K562 (cell line): ENCODE results near the gene ALDH1A2. TPM values are rescaled to one million over a fixed set of nuclear protein-coding genes. Genes with fewer than 3 reads are reported as not detected.
A peak's percentile ranks its signal among the peaks of the same experiment; 100 is the strongest.

ENCODE experiments used
- ASH1L ChIP-seq: fragments of 450-650 bp; IDR thresholded peaks from 2 replicates; pipeline ENCODE4 v1.6.1; 2018; ENCODE audit warnings: borderline replicate concordance, mild to moderate bottlenecking, low read depth; ENCODE audit not compliant: partially characterized antibody
- DEAF1 ChIP-seq: fragments of 450-650 bp; formaldehyde crosslinking; IDR thresholded peaks from 2 replicates; pipeline ENCODE4 v1.4.0; 2020; ENCODE audit warnings: mild to moderate bottlenecking, moderate library complexity
- DIDO1 ChIP-seq: fragments of 450-650 bp; IDR thresholded peaks from 2 replicates; pipeline ENCODE4 v1.6.1; 2016; ENCODE audit warnings: low read depth, missing biosample characterization, missing genetic modification characterization
- EGR1 ChIP-seq: fragments of 450-650 bp; conservative IDR thresholded peaks from 2 replicates; pipeline ENCODE4 v1.6.1; 2017; ENCODE audit warnings: mild to moderate bottlenecking
- ELK1 ChIP-seq: sonication (generic); formaldehyde crosslinking; IDR thresholded peaks from 2 replicates; pipeline ENCODE4 v1.8.1; 2022; ENCODE audit warnings: missing genetic modification reagents
- HLTF ChIP-seq: fragments of 450-650 bp; IDR thresholded peaks from 2 replicates; pipeline ENCODE4 v1.6.1; 2016
- MBD2 ChIP-seq: sonication (generic); IDR thresholded peaks from 2 replicates; pipeline ENCODE4 v1.6.1; 2016; ENCODE audit warnings: low read depth, borderline replicate concordance
- NCOR1 ChIP-seq: fragments of 450-650 bp; IDR thresholded peaks from 2 replicates; pipeline ENCODE4 v1.6.1; 2016; ENCODE audit warnings: mild to moderate bottlenecking, moderate library complexity
- POLR3A ChIP-seq: IDR thresholded peaks from 2 replicates; pipeline ENCODE4 v1.6.1; 2011; ENCODE audit warnings: borderline replicate concordance, mild to moderate bottlenecking, moderate library complexity; ENCODE audit not compliant: insufficient read length, insufficient read depth; ENCODE audit errors: extremely low read depth
- POU5F1 ChIP-seq: fragments of 150-350 bp; IDR thresholded peaks from 2 replicates; pipeline ENCODE4 v1.6.1; 2014; ENCODE audit warnings: borderline replicate concordance, low read length, low read depth, mild to moderate bottlenecking; ENCODE audit not compliant: partially characterized antibody
- RBM22 ChIP-seq: fragments of 200-400 bp; formaldehyde crosslinking; IDR thresholded peaks from 2 replicates; pipeline ENCODE4 v1.6.1; 2018; ENCODE audit warnings: low read length, low read depth; ENCODE audit not compliant: poor library complexity, severe bottlenecking
- RHOXF2B ChIP-seq: fragments of 250-450 bp; sonication (Bioruptor Pico); conservative IDR thresholded peaks from 2 replicates; pipeline ENCODE4 v1.5.1; 2021
- SAP30 ChIP-seq: fragments of 200-600 bp; sonication (generic); IDR thresholded peaks from 2 replicates; pipeline ENCODE4 v1.6.1; 2012; ENCODE audit warnings: borderline replicate concordance, low read depth, mild to moderate bottlenecking, moderate library complexity, low read length, control low read depth, inconsistent platforms; ENCODE audit not compliant: insufficient read depth, poor library complexity, severe bottlenecking
- SIN3A ChIP-seq, 2 experiments: fragments of 150-350 bp in 1 of 2; IDR thresholded peaks; 2 replicates each; pipeline ENCODE4 v1.6.1; 2011 to 2016; ENCODE audit warnings: borderline replicate concordance in 2 of 2, low read depth in 2 of 2, low read length in 2 of 2, mild to moderate bottlenecking in 2 of 2, moderate library complexity in 2 of 2; ENCODE audit not compliant: control insufficient read depth in 1 of 2
- SMAD1 ChIP-seq: fragments of 150-350 bp; IDR thresholded peaks from 2 replicates; pipeline ENCODE4 v1.6.1; 2014; ENCODE audit warnings: low read length, low read depth; ENCODE audit not compliant: partially characterized antibody
- TEAD2 ChIP-seq: fragments of 450-650 bp; IDR thresholded peaks from 2 replicates; pipeline ENCODE4 v1.6.1; 2016; ENCODE audit warnings: missing genetic modification characterization, control low read depth, missing compliant biosample characterization
- ZNF174 ChIP-seq: fragments of 250-450 bp; sonication (Bioruptor Pico); IDR thresholded peaks from 2 replicates; pipeline ENCODE4 v1.4.0; 2020; ENCODE audit warnings: mild to moderate bottlenecking
- ZNF212 ChIP-seq: fragments of 450-650 bp; formaldehyde crosslinking; IDR thresholded peaks from 2 replicates; pipeline ENCODE4 v1.4.0; 2020; ENCODE audit warnings: mild to moderate bottlenecking
- ZNF232 ChIP-seq: sonication (generic); formaldehyde crosslinking; IDR thresholded peaks from 2 replicates; pipeline ENCODE4 v1.8.0; 2022; ENCODE audit warnings: mild to moderate bottlenecking, missing genetic modification reagents
- ZNF717 ChIP-seq: fragments of 250-450 bp; sonication (Bioruptor Pico); IDR thresholded peaks from 2 replicates; pipeline ENCODE4 v1.5.0; 2021
- ZSCAN29 ChIP-seq: fragments of 450-650 bp; IDR thresholded peaks from 2 replicates; pipeline ENCODE4 v1.6.1; 2017
- polyA plus RNA-seq, 8 experiments: library from polyadenylated mRNA; depleted of rRNA in 4 of 8; stranded (reverse) in 5 of 8; unstranded in 3 of 8; fragments of >200 nt; fragmentation: Nextera tagmentation in 2 of 8; fragmentation: Illumina TruSeq in 1 of 8; extraction: Ambion mirVana in 2 of 8; extraction: Trizol in 1 of 8; gene quantifications; 2 replicates each; pipeline versions ENCODE4 v1.2.1 to v1.2.3, GENCODE V29; 2011 to 2014; ENCODE audit warnings: inconsistent platforms in 1 of 8, missing spikeins in 1 of 8
- total RNA-seq, 7 experiments: library from RNA; depleted of rRNA in 6 of 7; stranded (reverse); fragments of >200 nt in 6 of 7; fragmentation: Illumina TruSeq in 2 of 7; extraction: Trizol in 2 of 7; gene quantifications; 2 replicates each; pipeline versions ENCODE4 v1.2.1 to v1.2.3, GENCODE V29; 2011 to 2021; ENCODE audit warnings: low replicate concordance in 1 of 7
- TF ChIP-seq, protein P1 (sequence below), 2 experiments: fragments of 450-650 bp in 1 of 2; sonication (generic) in 1 of 2; formaldehyde crosslinking in 1 of 2; IDR thresholded peaks in 1 of 2; conservative IDR thresholded peaks in 1 of 2; 2 replicates each; pipeline versions ENCODE4 v1.6.1 to v1.8.1; 2016 to 2023; ENCODE audit warnings: mild to moderate bottlenecking in 2 of 2, moderate library complexity in 2 of 2, inconsistent platforms in 1 of 2, missing genetic modification reagents in 1 of 2
- TF ChIP-seq, protein P2 (sequence below), 2 experiments: fragments of 450-650 bp in 1 of 2; sonication (generic) in 1 of 2; formaldehyde crosslinking; conservative IDR thresholded peaks; 2 replicates each; pipeline versions ENCODE4 v1.4.0 to v1.8.1; 2020 to 2022; ENCODE audit warnings: mild to moderate bottlenecking in 1 of 2, missing genetic modification reagents in 1 of 2

Gene ALDH1A2
- total and polyA plus RNA-seq, 9 of the 15 experiments (the other 6 are each of a cell fraction or from before 2014, with no cell fraction given), result 115 to 393 (median 333) TPM

DNA sequence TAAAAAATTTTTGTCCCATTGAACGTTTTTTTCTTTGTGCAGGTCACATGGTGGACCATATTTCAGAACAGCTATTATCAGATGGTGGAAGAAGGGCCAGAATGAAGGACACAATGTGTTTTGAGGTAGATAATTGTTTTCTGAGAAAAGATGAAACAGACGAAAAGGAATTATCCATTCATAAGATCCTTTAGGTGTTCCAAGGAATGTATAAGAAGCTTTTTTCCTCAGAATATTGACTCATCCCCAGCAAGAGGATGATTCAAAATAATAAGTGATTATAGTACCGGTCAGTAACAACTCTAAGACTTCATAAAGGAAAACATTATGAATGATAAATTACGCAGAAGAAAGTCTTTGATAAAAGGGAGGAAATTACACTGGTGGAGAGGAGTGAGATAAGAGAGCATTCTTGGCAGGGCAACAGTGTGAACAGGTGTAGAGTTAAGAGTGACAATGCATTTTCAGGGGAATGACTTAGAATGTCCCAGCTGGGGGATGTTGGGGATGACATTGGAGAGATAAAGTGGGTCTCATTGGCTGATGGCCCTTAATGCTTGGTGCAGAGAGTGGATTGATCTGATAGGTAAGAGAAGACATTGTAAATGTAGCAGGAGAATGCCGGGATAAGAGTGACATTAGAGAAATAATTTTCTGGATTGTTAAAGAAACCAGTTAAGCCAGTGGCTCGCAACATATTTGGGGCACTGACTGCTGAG lies 45.6 kb upstream of the ALDH1A2 start (continued):
- no peak for TF ChIP-seq ZNF174 (CRISPR knock-in tag)
- TF ChIP-seq ZNF232 (CRISPR knock-in tag), result no peak
- TF ChIP-seq, protein P1, sequence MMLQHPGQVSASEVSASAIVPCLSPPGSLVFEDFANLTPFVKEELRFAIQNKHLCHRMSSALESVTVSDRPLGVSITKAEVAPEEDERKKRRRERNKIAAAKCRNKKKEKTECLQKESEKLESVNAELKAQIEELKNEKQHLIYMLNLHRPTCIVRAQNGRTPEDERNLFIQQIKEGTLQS (IDR thresholded peaks at IDR 0.05), result peak; percentile 81
- TF ChIP-seq, protein P1 (CRISPR knock-in tag; conservative IDR thresholded peaks at IDR 0.05), result no peak
- no peak for TF ChIP-seq DIDO1
- TF ChIP-seq MBD2, result peak; percentile 75
- TF ChIP-seq SMAD1, result no peak
- no peak for TF ChIP-seq POU5F1
- peak; percentile 80; the same call in 1 of the 2 replicates for TF ChIP-seq HLTF
- peak; percentile 94 for TF ChIP-seq NCOR1
- TF ChIP-seq TEAD2 (tag), result peak; percentile 73; the same call in 1 of the 2 replicates
- TF ChIP-seq ZNF717 (CRISPR knock-in tag), result no peak
- TF ChIP-seq POLR3A, result no peak
- no peak for TF ChIP-seq DEAF1
- no peak for TF ChIP-seq RBM22
- no peak for TF ChIP-seq ZNF212
- no peak for TF ChIP-seq SIN3A (IDR thresholded peaks at IDR 0.05; ENCODE audit: borderline replicate concordance in 2 of 2, control insufficient read depth in 1 of 2, low read depth in 2 of 2, low read length in 2 of 2)
- no peak for TF ChIP-seq SAP30
- no peak for TF ChIP-seq ZSCAN29
- TF ChIP-seq ELK1, result no peak
- no peak for TF ChIP-seq ASH1L
- TF ChIP-seq RHOXF2B (CRISPR knock-in tag), result no peak
- TF ChIP-seq, protein P2, sequence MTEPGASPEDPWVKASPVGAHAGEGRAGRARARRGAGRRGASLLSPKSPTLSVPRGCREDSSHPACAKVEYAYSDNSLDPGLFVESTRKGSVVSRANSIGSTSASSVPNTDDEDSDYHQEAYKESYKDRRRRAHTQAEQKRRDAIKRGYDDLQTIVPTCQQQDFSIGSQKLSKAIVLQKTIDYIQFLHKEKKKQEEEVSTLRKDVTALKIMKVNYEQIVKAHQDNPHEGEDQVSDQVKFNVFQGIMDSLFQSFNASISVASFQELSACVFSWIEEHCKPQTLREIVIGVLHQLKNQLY (CRISPR knock-in tag; conservative IDR thresholded peaks at IDR 0.05), result no peak
- TF ChIP-seq EGR1, result no peak
